H1 (cell line): ENCODE measurements around the gene UTS2R. TPM values are rescaled to one million over a fixed set of nuclear protein-coding genes. Genes with fewer than 3 reads are reported as not detected.

ENCODE experiments used
- MAFK ChIP-seq: IDR thresholded peaks from 2 replicates; pipeline ENCODE4 v1.6.1; 2012; ENCODE audit warnings: low read depth, mild to moderate bottlenecking, improper control_type of control experiment, low read length
- TCF12 ChIP-seq: IDR thresholded peaks from 2 replicates; pipeline ENCODE4 v1.6.1; 2011; ENCODE audit warnings: low read depth, mild to moderate bottlenecking, low read length
- polyA plus RNA-seq, 7 experiments: library from polyadenylated mRNA; depleted of rRNA in 3 of 7; stranded (reverse) in 5 of 7; unstranded in 2 of 7; fragments of >200 nt in 5 of 7; fragments of 200-250 nt in 2 of 7; gene quantifications; 1 replicate in 5 of 7; 2 replicates in 1 of 7; 4 replicates in 1 of 7; pipeline versions ENCODE4 v1.2.1 to v1.2.3, GENCODE V29; 2011 to 2013; ENCODE audit warnings: missing spikeins in 2 of 7, mixed read lengths in 2 of 7
- total RNA-seq: library from RNA; stranded (reverse); fragmentation: NEBNext Ultra II Directional; extraction: Animal tissue kit (Norgen Biotek cat#: 25700); gene quantifications from 2 replicates; pipeline ENCODE4 v1.2.1, GENCODE V29; 2021

UTS2R gene
- total and polyA plus RNA-seq, 2 of the 8 experiments (the other 6 are each of a cell fraction or from before 2014, with no cell fraction given), result 0.27 TPM; not detected in 1

GRCh38 chr17:82394278-82394677, 22.7 kb downstream of the UTS2R start (continued):
- TF ChIP-seq MAFK (no peak), TCF12 (no peak)
